AG04450 (cell line): ENCODE results near the gene NPAT. TPM values are rescaled to one million over a fixed set of nuclear protein-coding genes. Genes with fewer than 3 reads are reported as not detected.
"Not testable (repeated sequence)": the region's sequence is repeated elsewhere in the genome, so short reads cannot be mapped to it uniquely, and the experiment has no call there.

Experiments used
- CTCF ChIA-PET: fragments of 300-600, 350-600 bp; formaldehyde crosslinking; extraction: SDS; loops from one replicate; lab custom pipeline; 2022; ENCODE audit warnings: antibody characterized with exemption, inconsistent platforms; lab: Charles Lee
- POLR2A ChIA-PET: fragments of 350-600 bp; formaldehyde crosslinking; extraction: SDS; loops from one replicate; lab custom pipeline; 2021; ENCODE audit warnings: antibody characterized with exemption, inconsistent platforms; lab: Yijun Ruan, JAX
- DNase-seq: peaks from one replicate; pipeline ENCODE4 v3.0.0-alpha.2; 2011; ENCODE audit warnings: low read depth, low spot score
- H3K27ac ChIP-seq: one replicate; pipeline ENCODE4 v1.5.1; 2012; ENCODE audit warnings: low read depth, low read length, control low read depth
- H3K27me3 ChIP-seq: one replicate; pipeline ENCODE4 v1.6.0; 2012; ENCODE audit warnings: low read length; ENCODE audit not compliant: control insufficient read depth, insufficient read depth
- H3K4me3 ChIP-seq: 2 replicates; pipeline ENCODE4 v1.5.1; 2011; ENCODE audit warnings: mild to moderate bottlenecking, low read depth, low read length, control low read depth
- H3K9me3 ChIP-seq: 2 replicates; pipeline ENCODE4 v1.5.1; 2012; ENCODE audit warnings: low read length; ENCODE audit not compliant: control insufficient read depth, insufficient read depth
- CTCF ChIP-seq: IDR thresholded peaks from 2 replicates; pipeline ENCODE4 v1.5.1; 2011; ENCODE audit warnings: low read depth, low read length, control low read depth, inconsistent platforms
- polyA plus RNA-seq: library from polyadenylated mRNA; depleted of rRNA; stranded (reverse); fragments of >200 nt; gene quantifications from 2 replicates; pipeline ENCODE4 v1.2.3, GENCODE V29; 2011

The NPAT gene
- polyA plus RNA-seq, 1 experiment = 9.9 TPM

GRCh38 chr11:108142304-108142703 is 80.1 kb downstream of the NPAT start:
- Histone ChIP-seq H3K9me3 (no peaks in the 10 kb centered on the region), H3K27me3 (no peaks in the 10 kb centered on the region), H3K27ac (no peak overlapping the region), H3K4me3 (no peak overlapping the region)
- no peak for DNase-seq
- TF ChIP-seq CTCF = no peak
- ChIA-PET CTCF (interaction anchor here (1.9 kb wide), 1 partner anchor 24 kb away, joined by 8 read pairs; no protein-coding TSS in a partner anchor), POLR2A (no interaction called here)

- Histone ChIP-seq H3K27ac (no peak overlapping the region), H3K9me3 (no peaks in the 10 kb centered on the region), H3K27me3 (no peaks in the 10 kb centered on the region), H3K4me3 (no peak overlapping the region)
- CTCF ChIA-PET = no interaction called here
- POLR2A ChIA-PET = no interaction called here
- DNase-seq = no peak
- TF ChIP-seq CTCF = no peak
Observed at GRCh38 chr11:108137212-108137611, 85.2 kb downstream of the NPAT start.

- TF ChIP-seq CTCF = no peak
- H3K27ac ChIP-seq = no peak overlapping the region
- no peak overlapping the region for H3K4me3 ChIP-seq
- CTCF ChIA-PET = interaction anchor here (0.7 kb wide), 1 partner anchor 14 kb away, joined by 4 read pairs; no protein-coding TSS in a partner anchor
- DNase-seq = no peak
- POLR2A ChIA-PET = no interaction called here
- no peaks in the 10 kb centered on the region for H3K9me3 ChIP-seq
- H3K27me3 ChIP-seq = no peaks in the 10 kb centered on the region
Observed at GRCh38 chr11:108135845-108136544, 86.4 kb downstream of the NPAT start.

- H3K9me3 ChIP-seq, POLR2A ChIA-PET, H3K4me3 ChIP-seq, CTCF ChIA-PET, H3K27ac ChIP-seq, H3K27me3 ChIP-seq, DNase-seq: not testable (repeated sequence)
Observed at GRCh38 chr11:108132993-108133538, 89.4 kb downstream of the NPAT start.

GRCh38 chr11:108131993-108132392 is 90.4 kb downstream of the NPAT start:
- no peak overlapping the region for H3K4me3 ChIP-seq
- no peak for DNase-seq
- CTCF ChIA-PET = no interaction called here
- POLR2A ChIA-PET = interaction anchor here (0.6 kb wide), 1 partner anchor 1418 kb away, joined by 4 read pairs; no protein-coding TSS in a partner anchor
- no peak for TF ChIP-seq CTCF
- no peaks in the 10 kb centered on the region for H3K9me3 ChIP-seq
- H3K27me3 ChIP-seq = no peaks in the 10 kb centered on the region
- no peak overlapping the region for H3K27ac ChIP-seq
